Measurements from ENCODE around the gene ASB4.

ASB4 gene

DNA sequence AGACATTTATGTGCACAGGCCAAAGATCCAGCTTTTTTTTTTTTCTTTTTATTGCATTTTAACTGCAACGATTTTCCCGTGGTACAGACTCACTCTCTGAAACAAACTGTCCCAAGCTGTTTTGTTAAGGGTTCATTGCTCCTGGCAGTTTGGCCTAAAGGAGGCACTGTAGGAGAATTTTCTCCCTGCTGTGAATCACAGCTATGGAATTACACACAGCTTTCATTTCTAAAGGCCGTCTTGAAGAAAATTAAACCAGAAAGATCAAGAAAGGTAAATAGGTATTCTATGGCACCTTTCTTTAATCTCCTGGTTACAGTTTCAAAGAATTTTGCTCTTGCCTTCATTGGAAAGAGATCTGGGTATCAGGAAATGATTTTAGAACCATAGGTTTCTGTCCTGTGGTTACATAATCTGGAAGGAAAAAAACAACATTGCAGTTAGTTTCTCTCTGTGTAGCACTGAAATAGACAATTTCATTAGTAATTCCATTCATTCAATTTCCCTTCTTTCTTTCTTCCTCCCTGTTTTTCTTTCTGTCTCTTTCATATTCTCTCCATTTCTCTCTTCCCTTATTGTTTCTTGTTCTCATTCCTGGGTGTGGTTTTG is 59.4 kb downstream of the ASB4 start:
- TF ChIP-seq, protein P1, sequence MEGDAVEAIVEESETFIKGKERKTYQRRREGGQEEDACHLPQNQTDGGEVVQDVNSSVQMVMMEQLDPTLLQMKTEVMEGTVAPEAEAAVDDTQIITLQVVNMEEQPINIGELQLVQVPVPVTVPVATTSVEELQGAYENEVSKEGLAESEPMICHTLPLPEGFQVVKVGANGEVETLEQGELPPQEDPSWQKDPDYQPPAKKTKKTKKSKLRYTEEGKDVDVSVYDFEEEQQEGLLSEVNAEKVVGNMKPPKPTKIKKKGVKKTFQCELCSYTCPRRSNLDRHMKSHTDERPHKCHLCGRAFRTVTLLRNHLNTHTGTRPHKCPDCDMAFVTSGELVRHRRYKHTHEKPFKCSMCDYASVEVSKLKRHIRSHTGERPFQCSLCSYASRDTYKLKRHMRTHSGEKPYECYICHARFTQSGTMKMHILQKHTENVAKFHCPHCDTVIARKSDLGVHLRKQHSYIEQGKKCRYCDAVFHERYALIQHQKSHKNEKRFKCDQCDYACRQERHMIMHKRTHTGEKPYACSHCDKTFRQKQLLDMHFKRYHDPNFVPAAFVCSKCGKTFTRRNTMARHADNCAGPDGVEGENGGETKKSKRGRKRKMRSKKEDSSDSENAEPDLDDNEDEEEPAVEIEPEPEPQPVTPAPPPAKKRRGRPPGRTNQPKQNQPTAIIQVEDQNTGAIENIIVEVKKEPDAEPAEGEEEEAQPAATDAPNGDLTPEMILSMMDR (IDR thresholded peaks at IDR 0.05; ENCODE audit: low read depth, low read length): peak; percentile 36
- TF ChIP-seq EZH2phosphoT487 (IDR thresholded peaks at IDR 0.05; ENCODE audit: low read depth): no peak
- Histone ChIP-seq H3K27me3 (ENCODE audit: low read depth, low read length) (peaks cover 7% of the 10 kb centered on the region), H3K4me1 (ENCODE audit: low read length) (peaks cover 9% of the 10 kb centered on the region), H4K20me1 (ENCODE audit: insufficient read depth, low read length) (no peaks in the 10 kb centered on the region), H3K9ac (ENCODE audit: low read length) (no peak overlapping the region), H2AFZ (ENCODE audit: low read depth, low read length) (no peak overlapping the region), H3K4me3 (ENCODE audit: low read length) (no peak overlapping the region), H3K36me3 (replicated peaks; ENCODE audit: low read depth, low read length) (no peaks in the 10 kb centered on the region), H3K9me3 (ENCODE audit: insufficient read depth, low read length) (no peaks in the 10 kb centered on the region), H3K79me2 (ENCODE audit: low read length) (no peaks in the 10 kb centered on the region), H3K27ac (ENCODE audit: low read length) (no peak overlapping the region), H3K4me2 (ENCODE audit: low read length) (0 out of 2 replicates have a peak overlapping the region, but pooled peaks have one; percentile 17)

DNA sequence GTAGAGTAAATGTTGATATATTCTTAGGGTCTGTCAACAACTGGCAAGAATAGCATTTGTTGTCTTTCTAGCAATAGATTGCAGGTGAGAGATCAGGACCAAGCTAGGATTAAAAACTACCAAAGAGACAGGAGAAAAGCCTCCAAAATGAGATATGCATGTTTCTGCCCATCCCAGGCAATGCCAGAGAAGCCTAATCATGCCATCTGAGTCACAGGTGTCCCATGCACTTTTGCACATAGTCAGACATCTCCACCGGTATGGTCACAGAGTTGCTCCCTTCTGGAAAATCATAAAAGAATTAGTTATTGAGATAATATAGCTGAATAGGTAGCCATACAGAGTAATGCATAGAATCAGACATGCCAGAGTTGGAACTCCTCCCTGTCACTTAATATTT is 59.9 kb downstream of the ASB4 start:
- TF ChIP-seq, protein P1 (IDR thresholded peaks at IDR 0.05; ENCODE audit: low read depth, low read length): no peak
- no peak for TF ChIP-seq EZH2phosphoT487 (IDR thresholded peaks at IDR 0.05; ENCODE audit: low read depth)
- Histone ChIP-seq H3K27ac (ENCODE audit: low read length) (no peak overlapping the region), H3K36me3 (replicated peaks; ENCODE audit: low read depth, low read length) (no peaks in the 10 kb centered on the region), H3K79me2 (ENCODE audit: low read length) (no peaks in the 10 kb centered on the region), H3K27me3 (ENCODE audit: low read depth, low read length) (peaks cover 1% of the 10 kb centered on the region), H3K9ac (ENCODE audit: low read length) (no peak overlapping the region), H4K20me1 (ENCODE audit: insufficient read depth, low read length) (no peaks in the 10 kb centered on the region), H3K4me3 (ENCODE audit: low read length) (no peak overlapping the region), H3K4me1 (ENCODE audit: low read length) (peaks cover 9% of the 10 kb centered on the region), H2AFZ (ENCODE audit: low read depth, low read length) (no peak overlapping the region), H3K4me2 (ENCODE audit: low read length) (no peak overlapping the region), H3K9me3 (ENCODE audit: insufficient read depth, low read length) (no peaks in the 10 kb centered on the region)

DNA sequence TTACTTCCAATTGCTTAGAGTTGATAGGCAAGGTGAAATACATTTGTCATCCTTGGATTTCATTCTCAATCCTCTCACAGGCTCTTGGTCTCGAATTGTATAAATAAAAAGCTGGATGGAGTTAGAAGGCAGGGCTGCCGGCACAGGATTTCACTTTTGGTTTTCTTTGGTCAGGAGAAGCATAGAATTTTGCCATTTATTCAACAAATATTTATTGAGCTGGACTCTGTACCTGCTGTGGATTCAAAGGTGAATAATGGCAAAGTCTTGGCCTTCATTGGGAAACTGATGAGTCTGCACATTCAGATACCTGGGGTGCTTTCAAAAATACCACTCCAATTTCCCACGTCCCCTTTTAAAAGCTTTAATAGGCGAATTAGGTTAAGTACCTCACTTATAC is 60.9 kb downstream of the ASB4 start:
- no peak overlapping the region for H3K4me2 ChIP-seq (ENCODE audit: low read length)
- no peaks in the 10 kb centered on the region for H3K36me3 ChIP-seq (replicated peaks; ENCODE audit: low read depth, low read length)
- no peak overlapping the region for H3K9ac ChIP-seq (ENCODE audit: low read length)
- H4K20me1 ChIP-seq (ENCODE audit: insufficient read depth, low read length): no peaks in the 10 kb centered on the region
- H3K79me2 ChIP-seq (ENCODE audit: low read length): no peaks in the 10 kb centered on the region
- TF ChIP-seq EZH2phosphoT487 (IDR thresholded peaks at IDR 0.05; ENCODE audit: low read depth): no peak
- TF ChIP-seq, protein P1 (IDR thresholded peaks at IDR 0.05; ENCODE audit: low read depth, low read length): no peak
- H3K27ac ChIP-seq (ENCODE audit: low read length): no peak overlapping the region
- no peak overlapping the region for H2AFZ ChIP-seq (ENCODE audit: low read depth, low read length)
- no peaks in the 10 kb centered on the region for H3K27me3 ChIP-seq (ENCODE audit: low read depth, low read length)
- H3K9me3 ChIP-seq (ENCODE audit: insufficient read depth, low read length): no peaks in the 10 kb centered on the region
- peaks cover 9% of the 10 kb centered on the region for H3K4me1 ChIP-seq (ENCODE audit: low read length)
- H3K4me3 ChIP-seq (ENCODE audit: low read length): no peak overlapping the region

DNA sequence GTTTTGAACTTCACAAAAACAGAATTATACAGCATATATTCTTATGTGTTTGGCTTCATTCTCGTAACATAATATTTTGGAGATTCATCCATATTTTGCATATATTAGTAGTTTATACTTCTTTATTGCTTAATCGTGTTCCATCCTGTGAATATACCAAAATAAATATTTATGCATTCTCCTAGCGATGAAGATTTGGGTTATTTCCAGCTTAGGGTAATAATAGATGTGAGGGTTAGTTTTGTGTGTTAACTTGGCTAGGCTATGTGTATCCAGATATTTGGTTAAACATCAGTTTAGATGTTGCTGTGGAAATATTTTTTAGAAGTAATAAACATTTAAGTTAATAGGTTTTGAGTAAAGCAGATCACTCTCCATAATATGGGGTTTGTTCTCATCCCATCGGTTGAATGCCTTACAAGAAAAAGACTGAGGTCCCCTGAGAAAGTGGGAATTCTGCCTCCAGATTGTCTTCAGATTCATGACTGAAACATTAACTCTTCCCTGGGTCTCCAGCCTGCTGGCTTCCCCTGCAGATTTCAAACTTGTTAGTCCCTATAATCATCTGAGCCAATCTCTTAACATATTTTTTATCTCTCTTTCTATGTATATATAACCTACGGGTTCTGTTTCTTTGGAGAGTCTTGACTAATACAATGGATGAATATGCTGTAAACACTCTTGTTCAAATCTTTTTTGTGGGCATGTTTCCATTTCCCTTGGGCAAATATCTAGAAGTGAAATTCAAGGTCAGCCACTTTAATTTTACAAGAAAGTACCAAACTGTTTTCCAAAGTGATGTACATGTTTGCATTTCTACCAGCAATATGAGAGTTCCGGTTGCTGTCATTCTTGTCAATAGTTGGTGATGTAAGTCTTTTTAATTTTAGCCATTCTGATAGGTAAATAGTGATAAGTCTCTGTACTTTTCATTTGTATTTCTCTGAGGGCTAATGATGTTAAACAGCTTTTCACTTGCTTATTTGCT is 61.9 kb downstream of the ASB4 start:
- Histone ChIP-seq H3K27me3 (ENCODE audit: low read depth, low read length) (no peaks in the 10 kb centered on the region), H3K9me3 (ENCODE audit: insufficient read depth, low read length) (no peaks in the 10 kb centered on the region), H3K4me2 (ENCODE audit: low read length) (no peak overlapping the region), H3K79me2 (ENCODE audit: low read length) (no peaks in the 10 kb centered on the region), H3K36me3 (replicated peaks; ENCODE audit: low read depth, low read length) (no peaks in the 10 kb centered on the region), H3K27ac (ENCODE audit: low read length) (no peak overlapping the region), H3K9ac (ENCODE audit: low read length) (no peak overlapping the region), H4K20me1 (ENCODE audit: insufficient read depth, low read length) (no peaks in the 10 kb centered on the region), H3K4me1 (ENCODE audit: low read length) (peaks cover 9% of the 10 kb centered on the region), H2AFZ (ENCODE audit: low read depth, low read length) (no peak overlapping the region), H3K4me3 (ENCODE audit: low read length) (no peak overlapping the region)
- no peak for TF ChIP-seq EZH2phosphoT487 (IDR thresholded peaks at IDR 0.05; ENCODE audit: low read depth)
- TF ChIP-seq, protein P1 (IDR thresholded peaks at IDR 0.05; ENCODE audit: low read depth, low read length): no peak

Data from OCI-LY3 (cell line).